LNCAP (cell line): ENCODE results near the gene E2F3.

Experiments
- CTCF ChIP-seq: fragments of 450-650 bp; IDR thresholded peaks from 2 replicates; pipeline ENCODE4 v1.5.1; 2017; ENCODE audit warnings: mild to moderate bottlenecking

E2F3 gene

GRCh38 chr6:20474874-20475542 is 73.3 kb downstream of the E2F3 start:
- no peak for TF ChIP-seq CTCF

GRCh38 chr6:20476501-20477043 is 74.9 kb downstream of the E2F3 start:
- TF ChIP-seq CTCF, result no peak

- no peak for TF ChIP-seq CTCF
Observed at GRCh38 chr6:20477485-20477884, 75.8 kb downstream of the E2F3 start.

- no peak for TF ChIP-seq CTCF
Observed at GRCh38 chr6:20479060-20479459, 77.4 kb downstream of the E2F3 start.

GRCh38 chr6:20479526-20479925 is 77.8 kb downstream of the E2F3 start:
- TF ChIP-seq CTCF, result no peak

GRCh38 chr6:20481281-20481680 is 79.6 kb downstream of the E2F3 start:
- TF ChIP-seq CTCF, result no peak

- no peak for TF ChIP-seq CTCF
Observed at GRCh38 chr6:20483887-20484497, 82.3 kb downstream of the E2F3 start.
